Measurements from ENCODE around the gene PSMB1. TPM values are rescaled to one million over a fixed set of nuclear protein-coding genes. Genes with fewer than 3 reads are reported as not detected.
"Not testable (repeated sequence)": the region's sequence is repeated elsewhere in the genome, so short reads cannot be mapped to it uniquely, and the experiment has no call there.

Gene PSMB1
- total RNA-seq, 4 donors from 2014 or later = 227 to 320 (median 275) TPM

GRCh38 chr6:170504479-170504878, 48.6 kb downstream of the PSMB1 start:
- no peak overlapping the region for H3K27ac ChIP-seq
- H3K4me1 ChIP-seq = no peaks in the 10 kb centered on the region
- no peaks in the 10 kb centered on the region for H3K36me3 ChIP-seq
- no peak for DNase-seq
- intact Hi-C loops (cut with DNase I) = no loop called here
- no peak for TF ChIP-seq POLR2A (IDR thresholded peaks at IDR 0.05)
- TF ChIP-seq, protein P1, sequence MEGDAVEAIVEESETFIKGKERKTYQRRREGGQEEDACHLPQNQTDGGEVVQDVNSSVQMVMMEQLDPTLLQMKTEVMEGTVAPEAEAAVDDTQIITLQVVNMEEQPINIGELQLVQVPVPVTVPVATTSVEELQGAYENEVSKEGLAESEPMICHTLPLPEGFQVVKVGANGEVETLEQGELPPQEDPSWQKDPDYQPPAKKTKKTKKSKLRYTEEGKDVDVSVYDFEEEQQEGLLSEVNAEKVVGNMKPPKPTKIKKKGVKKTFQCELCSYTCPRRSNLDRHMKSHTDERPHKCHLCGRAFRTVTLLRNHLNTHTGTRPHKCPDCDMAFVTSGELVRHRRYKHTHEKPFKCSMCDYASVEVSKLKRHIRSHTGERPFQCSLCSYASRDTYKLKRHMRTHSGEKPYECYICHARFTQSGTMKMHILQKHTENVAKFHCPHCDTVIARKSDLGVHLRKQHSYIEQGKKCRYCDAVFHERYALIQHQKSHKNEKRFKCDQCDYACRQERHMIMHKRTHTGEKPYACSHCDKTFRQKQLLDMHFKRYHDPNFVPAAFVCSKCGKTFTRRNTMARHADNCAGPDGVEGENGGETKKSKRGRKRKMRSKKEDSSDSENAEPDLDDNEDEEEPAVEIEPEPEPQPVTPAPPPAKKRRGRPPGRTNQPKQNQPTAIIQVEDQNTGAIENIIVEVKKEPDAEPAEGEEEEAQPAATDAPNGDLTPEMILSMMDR (IDR thresholded peaks at IDR 0.05) = no peak
- no peaks in the 10 kb centered on the region for H3K9me3 ChIP-seq
- H3K27me3 ChIP-seq = no peaks in the 10 kb centered on the region
- WGBS, 2 donors = 79 to 89% methylated on average over 4 of the region's 4 CpGs
- H3K4me3 ChIP-seq (replicated peaks in 1 of 3) = no peak overlapping the region

DNA sequence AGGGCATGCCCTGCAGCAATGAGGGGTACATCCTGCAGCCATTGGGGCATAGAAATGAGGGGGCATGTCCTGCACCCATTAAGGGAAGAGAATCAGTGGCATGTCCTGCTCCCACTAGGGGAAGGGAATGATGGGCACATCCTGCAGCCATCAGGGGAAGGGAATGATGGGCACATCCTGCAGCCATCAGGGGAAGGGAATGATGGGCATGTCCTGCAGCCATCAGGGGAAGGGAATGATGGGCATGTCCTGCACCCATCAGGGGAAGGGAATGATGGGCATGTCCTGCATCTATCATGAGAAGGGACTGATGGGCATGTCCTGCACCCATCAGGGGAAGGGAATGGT, 49.7 kb downstream of the PSMB1 start:
- Histone ChIP-seq H3K4me1 (no peaks in the 10 kb centered on the region), H3K27ac (no peak overlapping the region), H3K9me3 (no peaks in the 10 kb centered on the region), H3K27me3 (no peaks in the 10 kb centered on the region), H3K36me3 (no peaks in the 10 kb centered on the region), H3K4me3 (replicated peaks in 1 of 3) (no peak overlapping the region)
- intact Hi-C loops (cut with DNase I) = no loop called here
- TF ChIP-seq, protein P1 (IDR thresholded peaks at IDR 0.05) = no peak
- TF ChIP-seq POLR2A (IDR thresholded peaks at IDR 0.05) = no peak
- no peak for DNase-seq

DNA sequence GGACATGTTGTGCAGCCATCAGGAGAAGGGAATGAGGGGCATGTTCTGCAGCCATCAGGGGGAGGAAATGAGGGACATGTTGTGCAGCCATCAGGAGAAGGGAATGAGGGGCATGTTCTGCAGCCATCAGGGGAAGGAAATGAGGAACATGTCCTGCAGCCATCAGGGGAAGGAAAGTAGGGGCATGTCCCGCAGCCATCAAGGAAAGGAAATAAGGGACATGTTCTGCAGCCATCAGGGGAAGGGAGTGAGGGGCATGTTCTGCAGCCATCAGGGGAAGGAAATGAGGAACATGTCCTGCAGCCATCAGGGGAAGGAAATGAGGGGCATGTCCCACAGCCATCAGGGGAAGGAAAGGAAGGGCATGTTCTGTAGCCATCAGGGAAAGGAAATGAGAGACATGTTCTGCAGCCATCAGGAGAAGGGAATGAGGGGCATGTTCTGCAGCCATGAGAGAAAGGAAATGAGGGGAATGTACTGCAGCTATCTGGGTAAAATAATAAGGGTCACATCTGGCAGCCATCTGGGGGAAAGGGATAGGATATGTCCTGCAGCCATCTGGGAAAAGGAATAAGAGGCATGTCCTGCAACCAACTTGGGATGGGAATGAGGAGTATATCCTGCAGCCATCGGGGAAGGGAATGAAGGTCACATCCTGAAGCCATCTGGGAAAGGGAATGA, 50.2 kb downstream of the PSMB1 start:
- intact Hi-C loops (cut with DNase I); H3K4me3 ChIP-seq (replicated peaks in 1 of 3); H3K36me3 ChIP-seq; H3K4me1 ChIP-seq; H3K27me3 ChIP-seq; H3K9me3 ChIP-seq; H3K27ac ChIP-seq; DNase-seq: not testable (repeated sequence)
- WGBS, 2 donors = 47 to 73% methylated on average over 2 of the region's 2 CpGs

DNA sequence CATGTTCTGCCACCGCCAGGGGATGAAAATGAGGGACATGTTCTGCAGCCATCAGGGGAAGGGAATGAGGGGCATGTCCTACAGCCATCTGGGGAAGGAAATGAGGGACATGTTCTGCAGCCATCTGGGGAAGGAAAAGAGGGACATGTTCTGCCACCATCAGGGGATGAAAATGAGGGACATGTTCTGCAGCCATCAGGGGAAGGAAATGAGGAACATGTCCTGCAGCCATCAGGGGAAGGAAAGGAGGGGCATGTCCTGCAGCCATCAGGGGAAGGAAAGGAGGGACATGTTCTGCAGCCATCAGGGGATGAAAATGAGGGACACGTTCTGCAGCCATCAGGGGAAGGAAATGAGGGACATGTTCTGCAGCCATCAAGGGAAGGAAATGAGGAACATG, 50.8 kb downstream of the PSMB1 start:
- H3K36me3 ChIP-seq; intact Hi-C loops (cut with DNase I): not testable (repeated sequence)
- WGBS, 2 donors = 58 to 59% methylated on average over 2 of the region's 2 CpGs

DNA sequence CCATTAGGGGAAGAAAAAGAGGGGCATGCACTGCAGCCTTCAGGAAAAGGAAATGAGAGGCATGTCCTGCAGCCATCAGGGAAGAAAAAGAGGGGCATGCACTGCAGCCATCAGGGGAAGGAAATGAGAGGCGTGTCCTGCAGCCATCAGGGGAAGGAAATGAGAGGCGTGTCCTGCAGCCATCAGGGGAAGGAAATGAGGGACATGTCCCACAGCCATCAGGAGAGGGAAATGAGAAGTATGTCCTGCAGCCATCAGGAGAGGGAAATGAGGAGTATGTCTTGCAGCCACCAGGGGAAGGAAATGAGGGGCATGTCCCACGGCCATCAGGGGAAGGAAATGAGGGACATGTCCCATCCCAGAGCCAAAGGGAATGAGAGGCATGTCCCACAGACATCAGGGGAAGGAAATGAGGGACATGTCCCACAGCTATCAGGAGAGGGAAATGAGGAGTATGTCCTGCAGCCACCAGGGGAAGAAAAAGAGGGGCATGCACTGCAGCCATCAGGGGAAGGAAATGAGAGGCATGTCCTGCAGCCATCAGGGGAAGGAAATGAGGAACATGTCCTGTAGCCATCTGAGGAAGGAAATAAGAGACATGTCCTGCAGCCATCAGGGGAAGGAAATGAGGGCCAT, 52.0 kb downstream of the PSMB1 start:
- TF ChIP-seq, protein P1 (IDR thresholded peaks at IDR 0.05) = no peak
- TF ChIP-seq POLR2A (IDR thresholded peaks at IDR 0.05) = no peak
- Histone ChIP-seq H3K36me3 (no peaks in the 10 kb centered on the region), H3K4me1 (peaks cover 0 to 6% of the 10 kb centered on the region in 2 donors), H3K9me3 (no peaks in the 10 kb centered on the region), H3K27me3 (no peaks in the 10 kb centered on the region), H3K27ac (no peak overlapping the region), H3K4me3 (replicated peaks in 1 of 3) (no peak overlapping the region)
- DNase-seq = no peak
- 50 to 59% methylated on average over 3 of the region's 3 CpGs for WGBS, 2 donors
- intact Hi-C loops (cut with DNase I) = no loop called here

More for the DNA sequence above, 50.8 kb downstream of the PSMB1 start:
- not testable (repeated sequence) for H3K9me3 ChIP-seq; H3K27me3 ChIP-seq; H3K27ac ChIP-seq; H3K4me3 ChIP-seq (replicated peaks in 1 of 3); H3K4me1 ChIP-seq; DNase-seq

DNA sequence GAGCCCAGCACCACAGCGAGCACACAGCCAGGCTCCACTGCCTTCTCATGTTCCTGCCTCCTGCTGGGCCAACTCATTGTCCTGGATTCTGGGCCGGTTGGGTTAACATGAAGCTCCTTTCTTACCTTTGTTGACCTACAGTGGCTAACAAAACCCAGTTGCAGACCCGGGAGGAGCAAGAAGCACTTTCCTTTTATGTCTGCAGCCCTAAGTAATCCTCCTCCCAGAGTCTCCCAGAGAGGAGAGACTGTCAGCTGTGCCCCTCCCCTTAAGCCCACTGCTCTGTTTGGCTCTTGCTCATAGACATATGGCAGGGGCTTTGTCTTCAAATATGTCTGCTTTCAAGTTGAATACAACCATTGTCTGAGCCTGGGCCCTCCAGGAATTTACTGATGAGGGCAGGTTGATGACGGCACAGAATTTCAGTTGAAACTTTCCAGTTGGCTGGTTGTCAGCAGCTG, 55.2 kb downstream of the PSMB1 start:
- no peaks in the 10 kb centered on the region for H3K9me3 ChIP-seq
- H3K27me3 ChIP-seq = no peaks in the 10 kb centered on the region
- peak; percentile 8 to 23 for DNase-seq
- intact Hi-C loops (cut with DNase I) = no loop called here
- TF ChIP-seq, protein P1 (IDR thresholded peaks at IDR 0.05) = no peak
- no peak for TF ChIP-seq POLR2A (IDR thresholded peaks at IDR 0.05)
- 21 to 35% methylated on average over 4 of the region's 4 CpGs for WGBS, 2 donors
- no peak overlapping the region for H3K27ac ChIP-seq
- no peaks in the 10 kb centered on the region for H3K36me3 ChIP-seq
- H3K4me3 ChIP-seq (replicated peaks in 1 of 3) = no peak overlapping the region
- H3K4me1 ChIP-seq = peaks cover 0 to 6% of the 10 kb centered on the region in 2 donors
